Parathyroid adenoma (tissue), 2 donors: Measurements from ENCODE around the gene CSMD2.

Experiments
- H2AFZ ChIP-seq: fragments of 300-600 bp; sonication (generic); one replicate; pipeline ENCODE4 v1.7.0; 2017; ENCODE audit warnings: antibody characterized with exemption, mild to moderate bottlenecking
- H3K27ac ChIP-seq: fragments of 300-600 bp; sonication (generic); one replicate; pipeline ENCODE4 v1.7.0; 2017
- H3K27me3 ChIP-seq: fragments of 300-600 bp; sonication (generic); one replicate; pipeline ENCODE4 v1.7.0; 2017; ENCODE audit warnings: low read length; ENCODE audit not compliant: control insufficient read depth, insufficient read depth
- H3K36me3 ChIP-seq: fragments of 300-600 bp; sonication (generic); one replicate; pipeline ENCODE4 v1.7.0; 2017; ENCODE audit warnings: low read length; ENCODE audit not compliant: control insufficient read depth, insufficient read depth
- H3K4me1 ChIP-seq: fragments of 300-600 bp; sonication (generic); one replicate; pipeline ENCODE4 v1.7.0; 2017; ENCODE audit warnings: control low read depth
- H3K4me2 ChIP-seq: fragments of 300-600 bp; sonication (generic); one replicate; pipeline ENCODE4 v1.7.0; 2017; ENCODE audit warnings: low read length
- H3K4me3 ChIP-seq: fragments of 300-600 bp; sonication (generic); one replicate; pipeline ENCODE4 v1.7.0; 2017; ENCODE audit warnings: low read depth, low read length
- H3K79me2 ChIP-seq: fragments of 300-600 bp; sonication (generic); one replicate; pipeline ENCODE4 v1.7.0; 2017; ENCODE audit warnings: control low read depth
- H3K9ac ChIP-seq: fragments of 300-600 bp; sonication (generic); one replicate; pipeline ENCODE4 v1.7.0; 2017; ENCODE audit warnings: mild to moderate bottlenecking
- H3K9me3 ChIP-seq: fragments of 300-600 bp; sonication (generic); one replicate; pipeline ENCODE4 v1.7.0; 2017; ENCODE audit warnings: low read length; ENCODE audit not compliant: control insufficient read depth
- TF ChIP-seq, protein P1 (sequence below): fragments of 300-600 bp; sonication (generic); IDR thresholded peaks from one replicate; pipeline ENCODE4 v1.7.0; 2017; ENCODE audit warnings: antibody characterized with exemption, mild to moderate bottlenecking
- donor health status: primary hyperparathyroidism.

The CSMD2 gene

DNA sequence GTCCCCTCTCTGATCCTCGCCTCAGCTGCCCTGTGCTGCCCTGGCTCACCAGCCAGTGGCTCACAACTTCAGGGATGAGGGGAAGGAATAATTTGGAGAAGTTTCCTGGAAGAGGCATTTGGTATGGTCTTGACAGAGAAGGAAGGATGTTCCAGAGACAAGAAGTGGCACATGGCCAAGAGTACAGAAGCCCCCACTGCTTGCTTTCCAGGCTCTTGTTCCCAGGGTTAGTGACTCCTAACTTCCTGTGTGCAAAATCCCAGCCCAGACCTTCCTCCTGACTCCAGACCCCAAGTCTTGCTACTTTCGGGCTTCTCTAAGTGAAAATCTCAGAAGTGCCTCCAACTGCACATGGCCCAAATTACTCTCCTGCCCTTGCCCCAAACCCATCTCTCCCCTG, 215.5 kb downstream of the CSMD2 start:
- TF ChIP-seq, protein P1, sequence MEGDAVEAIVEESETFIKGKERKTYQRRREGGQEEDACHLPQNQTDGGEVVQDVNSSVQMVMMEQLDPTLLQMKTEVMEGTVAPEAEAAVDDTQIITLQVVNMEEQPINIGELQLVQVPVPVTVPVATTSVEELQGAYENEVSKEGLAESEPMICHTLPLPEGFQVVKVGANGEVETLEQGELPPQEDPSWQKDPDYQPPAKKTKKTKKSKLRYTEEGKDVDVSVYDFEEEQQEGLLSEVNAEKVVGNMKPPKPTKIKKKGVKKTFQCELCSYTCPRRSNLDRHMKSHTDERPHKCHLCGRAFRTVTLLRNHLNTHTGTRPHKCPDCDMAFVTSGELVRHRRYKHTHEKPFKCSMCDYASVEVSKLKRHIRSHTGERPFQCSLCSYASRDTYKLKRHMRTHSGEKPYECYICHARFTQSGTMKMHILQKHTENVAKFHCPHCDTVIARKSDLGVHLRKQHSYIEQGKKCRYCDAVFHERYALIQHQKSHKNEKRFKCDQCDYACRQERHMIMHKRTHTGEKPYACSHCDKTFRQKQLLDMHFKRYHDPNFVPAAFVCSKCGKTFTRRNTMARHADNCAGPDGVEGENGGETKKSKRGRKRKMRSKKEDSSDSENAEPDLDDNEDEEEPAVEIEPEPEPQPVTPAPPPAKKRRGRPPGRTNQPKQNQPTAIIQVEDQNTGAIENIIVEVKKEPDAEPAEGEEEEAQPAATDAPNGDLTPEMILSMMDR = no peak
- no peaks in the 10 kb centered on the region for H3K36me3 ChIP-seq
- no peak overlapping the region for H3K27ac ChIP-seq
- H3K4me2 ChIP-seq = no peak overlapping the region
- no peak overlapping the region for H2AFZ ChIP-seq
- H3K9ac ChIP-seq = no peak overlapping the region
- no peaks in the 10 kb centered on the region for H3K79me2 ChIP-seq
- no peak overlapping the region for H3K4me3 ChIP-seq
- H3K9me3 ChIP-seq = no peaks in the 10 kb centered on the region
- no peaks in the 10 kb centered on the region for H3K4me1 ChIP-seq
- H3K27me3 ChIP-seq = no peaks in the 10 kb centered on the region

- H3K4me3 ChIP-seq = no peak overlapping the region
- H3K4me2 ChIP-seq = no peak overlapping the region
- H3K79me2 ChIP-seq = no peaks in the 10 kb centered on the region
- TF ChIP-seq, protein P1 = no peak
- H3K9ac ChIP-seq = no peak overlapping the region
- H3K9me3 ChIP-seq = no peaks in the 10 kb centered on the region
- no peaks in the 10 kb centered on the region for H3K4me1 ChIP-seq
- no peaks in the 10 kb centered on the region for H3K27me3 ChIP-seq
- H2AFZ ChIP-seq = no peak overlapping the region
- no peaks in the 10 kb centered on the region for H3K36me3 ChIP-seq
- no peak overlapping the region for H3K27ac ChIP-seq
These were observed 216.7 kb downstream of the CSMD2 start for GRCh38 chr1:33948291-33948690.

DNA sequence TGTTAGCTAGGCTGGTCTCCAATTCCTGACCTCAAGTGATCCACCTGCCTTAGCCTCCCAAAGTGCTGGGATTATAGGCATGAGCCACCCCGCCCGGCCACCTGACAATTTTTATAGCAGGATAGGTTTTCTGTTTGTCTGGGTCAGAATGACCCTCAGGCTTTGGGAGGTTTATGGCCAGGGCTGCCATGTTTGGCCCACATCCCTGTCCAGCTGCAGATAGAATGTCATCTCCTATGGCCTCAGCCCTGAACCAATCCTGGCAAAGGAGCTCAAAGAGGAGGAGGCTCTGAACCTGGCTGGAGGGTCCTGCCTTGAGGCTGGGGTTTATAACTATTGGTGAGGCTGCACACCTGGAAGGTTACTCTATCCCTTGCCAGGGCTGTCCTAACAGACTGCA, 218.2 kb downstream of the CSMD2 start:
- H3K36me3 ChIP-seq = no peaks in the 10 kb centered on the region
- no peak overlapping the region for H3K27ac ChIP-seq
- H3K27me3 ChIP-seq = no peaks in the 10 kb centered on the region
- no peak overlapping the region for H2AFZ ChIP-seq
- H3K9me3 ChIP-seq = no peaks in the 10 kb centered on the region
- TF ChIP-seq, protein P1 = no peak
- H3K9ac ChIP-seq = no peak overlapping the region
- no peak overlapping the region for H3K4me3 ChIP-seq
- H3K79me2 ChIP-seq = no peaks in the 10 kb centered on the region
- no peaks in the 10 kb centered on the region for H3K4me1 ChIP-seq
- no peak overlapping the region for H3K4me2 ChIP-seq

DNA sequence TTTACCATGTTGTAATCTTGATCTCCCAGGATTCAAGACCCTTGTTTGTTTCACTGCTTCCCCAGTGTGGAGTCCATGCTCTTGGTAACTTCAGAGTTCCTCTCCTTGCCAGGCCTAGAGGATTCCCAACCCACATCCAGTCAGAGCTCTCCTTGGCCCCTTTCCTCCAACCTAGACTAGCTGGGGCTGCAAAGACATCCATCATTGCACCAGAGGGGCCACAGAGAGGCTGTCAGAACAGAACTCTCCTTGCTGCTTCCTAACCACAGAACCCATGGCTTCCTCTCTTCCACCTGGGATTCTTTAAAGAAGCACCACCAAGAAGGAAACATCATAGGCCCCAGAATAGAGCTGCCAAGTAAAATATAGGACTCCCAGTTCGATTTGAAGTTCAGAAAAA, 220.2 kb downstream of the CSMD2 start:
- H3K79me2 ChIP-seq = no peaks in the 10 kb centered on the region
- TF ChIP-seq, protein P1 = no peak
- H3K9ac ChIP-seq = no peak overlapping the region
- no peak overlapping the region for H3K27ac ChIP-seq
- H3K9me3 ChIP-seq = no peaks in the 10 kb centered on the region
- H3K27me3 ChIP-seq = no peaks in the 10 kb centered on the region
- H2AFZ ChIP-seq = no peak overlapping the region
- H3K4me2 ChIP-seq = no peak overlapping the region
- no peak overlapping the region for H3K4me3 ChIP-seq
- no peaks in the 10 kb centered on the region for H3K36me3 ChIP-seq
- H3K4me1 ChIP-seq = no peaks in the 10 kb centered on the region

GRCh38 chr1:33943978-33944377, 221.1 kb downstream of the CSMD2 start:
- Histone ChIP-seq H3K4me3 (no peak overlapping the region), H3K9ac (no peak overlapping the region), H3K4me2 (no peak overlapping the region), H3K9me3 (no peaks in the 10 kb centered on the region), H3K27me3 (no peaks in the 10 kb centered on the region), H3K36me3 (no peaks in the 10 kb centered on the region), H3K27ac (no peak overlapping the region), H3K79me2 (no peaks in the 10 kb centered on the region), H3K4me1 (no peaks in the 10 kb centered on the region), H2AFZ (no peak overlapping the region)
- TF ChIP-seq, protein P1 = no peak
